Pancreas (tissue), 10 donors: ENCODE data around the gene GRIK1. TPM values are rescaled to one million over a fixed set of nuclear protein-coding genes. Genes with fewer than 3 reads are reported as not detected.

Source experiments
- ATAC-seq, 4 donors: fragments of 200-7000 bp; cut with Tn5 transposase; one replicate each; pipeline versions ENCODE4 v1.8.0 to v1.9.1; 2020; ENCODE audit warnings: mild to moderate bottlenecking in 4 of 4, moderate library complexity in 4 of 4
- DNase-seq, 6 donors: peaks; one replicate each; pipeline ENCODE4 v3.0.0-alpha.2; 2020
- FAIRE-seq: peaks from 2 replicates; lab custom pipeline; 2012; peaks lifted over from hg19 to GRCh38; lab: Jason Lieb, UNC
- H3K27ac ChIP-seq, 4 donors: fragments of 200-600 bp; sonication (generic); 1 replicate in 3 of 4; 2 replicates in 1 of 4; pipeline versions ENCODE4 v1.5.0 to v1.8.0; 2020
- H3K27me3 ChIP-seq, 4 donors: fragments of 200-600 bp; one replicate each; pipeline ENCODE4 v1.8.0; 2021
- H3K36me3 ChIP-seq, 3 donors: fragments of 200-600 bp; sonication (generic) in 1 of 3; one replicate each; pipeline versions ENCODE4 v1.5.0 to v1.8.0; 2020 to 2021
- H3K4me1 ChIP-seq, 3 donors: fragments of 200-600 bp; one replicate each; pipeline ENCODE4 v1.8.0; 2021
- H3K4me3 ChIP-seq, 4 donors: fragments of 200-600 bp; sonication (generic) in 2 of 4; one replicate each; pipeline versions ENCODE4 v1.5.0 to v1.8.0; 2020 to 2021
- H3K9me3 ChIP-seq, 4 donors: fragments of 200-600 bp; one replicate each; pipeline ENCODE4 v1.8.0; 2021
- CTCF ChIP-seq, 4 donors: fragments of 200-600 bp; sonication (generic) in 3 of 4; IDR thresholded peaks; one replicate each; pipeline versions ENCODE4 v1.5.0 to v1.8.0; 2021; ENCODE audit warnings: antibody characterized with exemption in 4 of 4
- WGBS, 2 donors: extraction: QIAGEN DNeasy Blood & Tissue Kit; methylation state at CpG; one replicate each; pipeline ENCODE4 v1.1.7; 2013; 5-methylcytosine and 5-hydroxymethylcytosine counted together
- intact Hi-C, 3 donors: fragments of 100-400 bp; cut with DNase I; formaldehyde crosslinking; loops; one replicate each; pipeline versions ENCODE4 v1.11.1 to v1.14.2; 2022
- polyA plus RNA-seq, 2 donors: library from polyadenylated mRNA; stranded (reverse); fragments of 200-250 nt; gene quantifications; one replicate each; pipeline ENCODE4 v1.2.3, GENCODE V29; 2013
- total RNA-seq, 6 donors: library from RNA; stranded (reverse); fragmentation: NEBNext Ultra II Directional in 4 of 6; extraction: Animal tissue kit (Norgen Biotek cat#: 25700) in 4 of 6; gene quantifications; one replicate each; pipeline versions ENCODE4 v1.2.1 to v1.2.4, GENCODE V29; 2021 to 2023
- donor health status: healthy with polysubstance abuse.
- donor health status: DM: no; HTN: no; CAD: no; lungs with moderate emphysema.
- donor health status: DM: no; HTN: no; CAD: no.
- donor health status: control.
- donor health status: control.
- donor health status: Bipolar disorder and iron deficiency.
- donor health status: DM: yes; HTN: yes; CAD: no.
- donor health status: DM: no; HTN: no; CAD: no.
- donor health status: DM: no; HTN: no; CAD: no.
- donor health status: DM: yes; HTN: yes; CAD: no.

Gene GRIK1
- total and polyA plus RNA-seq, 8 donors = 0.02 to 0.09 (median 0.08) TPM; not detected in 5

GRCh38 chr21:29654203-29654602, 285.6 kb downstream of the GRIK1 start:
- peaks cover 0 to 15% (median 13%) of the 10 kb centered on the region in 3 donors for H3K4me1 ChIP-seq
- no peaks in the 10 kb centered on the region for H3K27me3 ChIP-seq
- DNase-seq = no peak
- intact Hi-C loops = no loop called here
- ATAC-seq = no peak
- no peaks in the 10 kb centered on the region for H3K36me3 ChIP-seq
- no peak overlapping the region for H3K27ac ChIP-seq
- FAIRE-seq = no peak
- TF ChIP-seq CTCF (IDR thresholded peaks at IDR 0.05) = no peak
- H3K9me3 ChIP-seq = no peaks in the 10 kb centered on the region
- H3K4me3 ChIP-seq = no peak overlapping the region

- intact Hi-C loops = no loop called here
- Histone ChIP-seq H3K9me3 (no peaks in the 10 kb centered on the region), H3K27me3 (no peaks in the 10 kb centered on the region), H3K4me3 (no peak overlapping the region), H3K27ac (no peak overlapping the region), H3K36me3 (no peaks in the 10 kb centered on the region), H3K4me1 (no peaks in the 10 kb centered on the region)
- ATAC-seq (no peak), DNase-seq (no peak), FAIRE-seq (no peak)
- 88 to 91% methylated on average over 6 of the region's 6 CpGs for WGBS, 2 donors
- TF ChIP-seq CTCF (IDR thresholded peaks at IDR 0.05) = no peak
Measured at GRCh38 chr21:29650523-29651022, 289.2 kb downstream of the GRIK1 start.

- H3K27ac ChIP-seq = no peak overlapping the region
- H3K27me3 ChIP-seq = no peaks in the 10 kb centered on the region
- no peaks in the 10 kb centered on the region for H3K9me3 ChIP-seq
- no peak for DNase-seq
- no peak for FAIRE-seq
- TF ChIP-seq CTCF (IDR thresholded peaks at IDR 0.05) = no peak
- intact Hi-C loops = no loop called here
- no peaks in the 10 kb centered on the region for H3K36me3 ChIP-seq
- H3K4me3 ChIP-seq = no peak overlapping the region
- H3K4me1 ChIP-seq = no peaks in the 10 kb centered on the region
- ATAC-seq = no peak
- WGBS, 2 donors = 83 to 85% methylated on average over 5 of the region's 5 CpGs
Measured at GRCh38 chr21:29649406-29649814, 290.4 kb downstream of the GRIK1 start.

- intact Hi-C loops = no loop called here
- no peaks in the 10 kb centered on the region for H3K4me1 ChIP-seq
- H3K9me3 ChIP-seq = no peaks in the 10 kb centered on the region
- WGBS, 2 donors = 81 to 85% methylated on average over 5 of the region's 5 CpGs
- no peak for DNase-seq
- ATAC-seq = no peak
- no peaks in the 10 kb centered on the region for H3K36me3 ChIP-seq
- no peak overlapping the region for H3K27ac ChIP-seq
- no peaks in the 10 kb centered on the region for H3K27me3 ChIP-seq
- TF ChIP-seq CTCF (IDR thresholded peaks at IDR 0.05) = no peak
- FAIRE-seq = no peak
- H3K4me3 ChIP-seq = no peak overlapping the region
Measured at GRCh38 chr21:29648710-29649240, 291.0 kb downstream of the GRIK1 start.

GRCh38 chr21:29647353-29647781, 292.4 kb downstream of the GRIK1 start:
- FAIRE-seq (no peak), DNase-seq (no peak), ATAC-seq (no peak)
- 78 to 80% methylated on average over 5 of the region's 5 CpGs for WGBS, 2 donors
- Histone ChIP-seq H3K4me3 (no peak overlapping the region), H3K9me3 (no peaks in the 10 kb centered on the region), H3K4me1 (no peaks in the 10 kb centered on the region), H3K27me3 (no peaks in the 10 kb centered on the region), H3K27ac (no peak overlapping the region), H3K36me3 (no peaks in the 10 kb centered on the region)
- intact Hi-C loops = no loop called here
- TF ChIP-seq CTCF (IDR thresholded peaks at IDR 0.05) = no peak
